ENCODE data around the gene NTRK2. TPM values are rescaled to one million over a fixed set of nuclear protein-coding genes. Genes with fewer than 3 reads are reported as not detected.

The NTRK2 gene
- total RNA-seq, 6 donors from 2014 or later: 0.30 to 16.8 (median 2.6) TPM

DNA sequence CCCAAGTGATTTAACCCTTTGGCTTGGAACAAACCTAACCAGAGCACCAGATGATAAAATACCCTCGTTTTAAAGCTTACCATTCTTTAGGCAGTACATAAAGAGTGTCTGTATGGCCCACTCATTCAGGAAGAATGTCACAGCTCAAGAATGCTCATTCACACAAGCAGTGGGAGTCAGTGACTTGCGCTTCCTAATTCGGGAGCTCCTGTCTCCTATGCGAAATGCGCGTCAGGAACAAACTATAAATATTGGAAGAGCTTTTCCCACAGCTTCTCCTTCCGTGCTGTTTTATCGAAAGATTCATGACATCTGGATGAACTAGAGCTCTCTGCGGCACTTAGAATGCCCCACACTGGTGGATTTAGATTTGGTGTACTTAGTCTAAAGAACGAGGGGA, 66.6 kb downstream of the NTRK2 start:
- Histone ChIP-seq H3K27me3 (no peaks in the 10 kb centered on the region), H3K4me3 (no peak overlapping the region), H3K36me3 (no peaks in the 10 kb centered on the region), H3K4me1 (no peaks in the 10 kb centered on the region), H3K9me3 (no peaks in the 10 kb centered on the region), H3K27ac (no peak overlapping the region)
- TF ChIP-seq, protein P1, sequence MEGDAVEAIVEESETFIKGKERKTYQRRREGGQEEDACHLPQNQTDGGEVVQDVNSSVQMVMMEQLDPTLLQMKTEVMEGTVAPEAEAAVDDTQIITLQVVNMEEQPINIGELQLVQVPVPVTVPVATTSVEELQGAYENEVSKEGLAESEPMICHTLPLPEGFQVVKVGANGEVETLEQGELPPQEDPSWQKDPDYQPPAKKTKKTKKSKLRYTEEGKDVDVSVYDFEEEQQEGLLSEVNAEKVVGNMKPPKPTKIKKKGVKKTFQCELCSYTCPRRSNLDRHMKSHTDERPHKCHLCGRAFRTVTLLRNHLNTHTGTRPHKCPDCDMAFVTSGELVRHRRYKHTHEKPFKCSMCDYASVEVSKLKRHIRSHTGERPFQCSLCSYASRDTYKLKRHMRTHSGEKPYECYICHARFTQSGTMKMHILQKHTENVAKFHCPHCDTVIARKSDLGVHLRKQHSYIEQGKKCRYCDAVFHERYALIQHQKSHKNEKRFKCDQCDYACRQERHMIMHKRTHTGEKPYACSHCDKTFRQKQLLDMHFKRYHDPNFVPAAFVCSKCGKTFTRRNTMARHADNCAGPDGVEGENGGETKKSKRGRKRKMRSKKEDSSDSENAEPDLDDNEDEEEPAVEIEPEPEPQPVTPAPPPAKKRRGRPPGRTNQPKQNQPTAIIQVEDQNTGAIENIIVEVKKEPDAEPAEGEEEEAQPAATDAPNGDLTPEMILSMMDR (IDR thresholded peaks at IDR 0.05): no peak
- TF ChIP-seq POLR2AphosphoS5 (IDR thresholded peaks at IDR 0.05) (no peak), EP300 (IDR thresholded peaks at IDR 0.05) (no peak), POLR2A (IDR thresholded peaks at IDR 0.05) (no peak)
- DNase-seq (no peak), ATAC-seq (ENCODE audit: low FRiP score in 2 of 2) (no peak)
- 86 to 90% methylated on average over 10 of the region's 10 CpGs for WGBS, 2 donors

DNA sequence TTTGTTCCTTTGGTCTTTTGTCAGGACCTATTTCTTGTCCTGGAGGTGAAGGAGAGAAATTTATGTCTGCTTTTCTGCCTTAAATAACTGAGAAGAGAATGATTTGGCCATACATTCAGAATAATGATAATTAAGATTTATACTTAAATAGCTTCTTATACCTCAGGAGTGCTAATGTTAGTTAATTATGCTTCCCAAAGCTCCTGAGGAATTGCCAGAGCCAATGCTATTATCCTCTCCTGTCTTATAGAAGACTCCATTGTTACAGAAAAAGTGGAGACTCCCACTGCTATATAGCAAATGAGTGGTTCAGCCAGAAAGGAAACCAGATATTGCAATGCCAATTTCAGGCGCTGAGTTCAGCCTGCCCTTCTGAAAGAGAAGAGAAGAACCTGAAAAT, 67.0 kb downstream of the NTRK2 start:
- H3K27ac ChIP-seq: no peak overlapping the region
- DNase-seq: no peak
- WGBS, 2 donors: 58 to 68% methylated on average over 1 of the region's 1 CpG

DNA sequence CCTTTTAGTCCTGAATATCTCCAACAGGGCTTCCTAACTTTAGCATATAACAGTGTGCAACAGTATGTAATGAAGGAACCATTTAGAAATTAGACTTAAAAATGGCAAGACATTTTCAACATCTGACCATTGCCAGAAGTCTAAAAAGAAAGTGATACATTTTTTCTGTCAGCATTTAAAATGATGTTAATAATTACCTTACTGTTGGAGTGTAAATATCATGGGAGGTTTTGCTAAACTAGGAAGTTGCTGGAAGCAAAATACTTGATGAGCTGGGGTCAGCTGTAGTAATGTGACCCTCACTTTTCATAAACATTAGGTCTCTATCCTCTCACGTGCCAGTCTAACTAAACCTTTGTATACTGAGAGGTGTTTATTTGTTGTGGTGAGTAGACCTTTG, 68.8 kb downstream of the NTRK2 start:
- 42 to 50% methylated on average over 1 of the region's 1 CpG for WGBS, 2 donors
- no peaks in the 10 kb centered on the region for H3K27me3 ChIP-seq
- H3K4me3 ChIP-seq: no peak overlapping the region
- no peak for TF ChIP-seq POLR2A (IDR thresholded peaks at IDR 0.05)
- no peak for TF ChIP-seq EP300 (IDR thresholded peaks at IDR 0.05)
- TF ChIP-seq, protein P1 (IDR thresholded peaks at IDR 0.05): no peak
- no peak for TF ChIP-seq POLR2AphosphoS5 (IDR thresholded peaks at IDR 0.05)
- H3K36me3 ChIP-seq: no peaks in the 10 kb centered on the region
- no peaks in the 10 kb centered on the region for H3K4me1 ChIP-seq
- no peak overlapping the region for H3K27ac ChIP-seq
- no peaks in the 10 kb centered on the region for H3K9me3 ChIP-seq
- ATAC-seq (ENCODE audit: low FRiP score in 2 of 2): no peak
- no peak for DNase-seq

More for the DNA sequence above, 67.0 kb downstream of the NTRK2 start:
- H3K4me3 ChIP-seq: no peak overlapping the region
- no peaks in the 10 kb centered on the region for H3K9me3 ChIP-seq
- no peaks in the 10 kb centered on the region for H3K4me1 ChIP-seq
- H3K27me3 ChIP-seq: no peaks in the 10 kb centered on the region
- TF ChIP-seq, protein P1 (IDR thresholded peaks at IDR 0.05): no peak
- no peak for TF ChIP-seq EP300 (IDR thresholded peaks at IDR 0.05)
- TF ChIP-seq POLR2A (IDR thresholded peaks at IDR 0.05): no peak
- TF ChIP-seq POLR2AphosphoS5 (IDR thresholded peaks at IDR 0.05): no peak
- H3K36me3 ChIP-seq: no peaks in the 10 kb centered on the region
- ATAC-seq (ENCODE audit: low FRiP score in 2 of 2): no peak

DNA sequence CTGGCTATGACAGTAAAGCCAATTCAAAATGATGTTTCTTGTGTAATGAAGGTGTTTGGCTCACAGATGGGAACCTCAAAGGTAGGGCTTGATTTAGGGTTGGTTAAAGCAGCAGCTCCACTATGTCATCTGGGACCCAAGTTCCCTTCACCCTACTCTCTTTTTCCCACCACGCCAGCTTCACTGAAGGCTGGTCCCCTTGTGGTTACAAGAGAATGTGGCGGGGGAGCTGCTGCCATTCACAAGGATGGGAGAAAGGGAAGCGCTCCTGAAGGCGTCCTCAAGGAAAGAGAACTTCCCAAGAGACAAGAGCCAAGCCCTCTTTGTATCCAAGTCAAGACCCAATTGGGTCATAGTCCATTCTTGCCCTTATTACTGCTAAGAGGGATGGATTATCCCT, 72.7 kb downstream of the NTRK2 start:
- 93% methylated on average over 4 of the region's 4 CpGs for WGBS, 2 donors
- no peaks in the 10 kb centered on the region for H3K9me3 ChIP-seq
- H3K36me3 ChIP-seq: no peaks in the 10 kb centered on the region
- no peak overlapping the region for H3K27ac ChIP-seq
- H3K4me1 ChIP-seq: no peaks in the 10 kb centered on the region
- H3K4me3 ChIP-seq: no peak overlapping the region
- no peak for TF ChIP-seq POLR2A (IDR thresholded peaks at IDR 0.05)
- DNase-seq (no peak), ATAC-seq (ENCODE audit: low FRiP score in 2 of 2) (no peak)
- H3K27me3 ChIP-seq: no peaks in the 10 kb centered on the region

DNA sequence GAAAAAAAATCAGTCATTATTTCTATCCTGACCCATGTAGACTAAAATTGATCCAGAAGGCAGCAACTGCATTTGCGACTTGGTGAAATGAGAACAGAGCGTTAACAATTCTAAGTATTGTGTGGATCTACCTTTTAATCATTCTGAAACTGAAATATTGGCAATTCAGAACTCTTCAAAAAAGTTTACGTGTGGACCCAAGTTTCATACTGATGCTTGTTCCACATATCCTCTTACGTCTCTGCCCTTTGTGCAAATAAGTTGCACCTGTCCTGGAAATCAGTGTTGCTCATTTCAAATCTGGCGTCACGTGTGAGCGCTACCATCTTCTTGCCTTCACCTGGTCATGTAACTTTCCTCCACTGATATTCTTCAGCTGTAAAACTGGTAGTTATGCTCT, 74.7 kb downstream of the NTRK2 start:
- WGBS, 2 donors: 89 to 92% methylated on average over 7 of the region's 7 CpGs
- Histone ChIP-seq H3K4me3 (no peak overlapping the region), H3K4me1 (no peaks in the 10 kb centered on the region), H3K27ac (no peak overlapping the region), H3K27me3 (no peaks in the 10 kb centered on the region), H3K36me3 (no peaks in the 10 kb centered on the region), H3K9me3 (no peaks in the 10 kb centered on the region)
- ATAC-seq (ENCODE audit: low FRiP score in 2 of 2) (no peak), DNase-seq (no peak)
- no peak for TF ChIP-seq POLR2AphosphoS5 (IDR thresholded peaks at IDR 0.05)
- TF ChIP-seq POLR2A (IDR thresholded peaks at IDR 0.05): no peak
- no peak for TF ChIP-seq EP300 (IDR thresholded peaks at IDR 0.05)
- TF ChIP-seq, protein P1 (IDR thresholded peaks at IDR 0.05): no peak

Measured in upper lobe of left lung (tissue), 6 donors.